ENCODE data around the gene INPP5A. TPM values are rescaled to one million over a fixed set of nuclear protein-coding genes. Genes with fewer than 3 reads are reported as not detected.

The INPP5A gene
- total and polyA plus RNA-seq, 2 of the 13 experiments (the other 11 are each of a cell fraction or from before 2014, with no cell fraction given): 17.5 to 37.9 TPM

DNA sequence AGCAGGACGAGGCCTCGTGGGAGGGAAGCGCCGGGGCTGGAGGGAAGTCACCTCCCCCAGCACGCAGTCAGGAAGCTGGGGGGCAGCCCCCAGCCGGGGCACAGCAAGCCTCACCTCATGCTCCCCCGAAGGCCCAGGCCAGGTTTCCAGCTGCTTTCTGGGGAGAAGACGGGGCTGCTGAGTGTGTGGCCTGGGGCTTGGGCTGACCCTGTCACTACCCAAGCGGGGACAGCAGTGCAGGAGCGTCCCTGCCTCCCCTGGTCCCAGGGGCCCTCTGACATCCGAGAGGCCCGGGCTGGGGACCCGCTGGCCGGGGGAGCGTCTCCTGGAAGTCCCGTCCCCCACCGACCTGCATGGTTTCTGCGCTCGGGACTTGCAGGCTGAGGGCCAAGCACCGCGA lies 268.0 kb downstream of the INPP5A start (continued):
- TF ChIP-seq, protein P1, sequence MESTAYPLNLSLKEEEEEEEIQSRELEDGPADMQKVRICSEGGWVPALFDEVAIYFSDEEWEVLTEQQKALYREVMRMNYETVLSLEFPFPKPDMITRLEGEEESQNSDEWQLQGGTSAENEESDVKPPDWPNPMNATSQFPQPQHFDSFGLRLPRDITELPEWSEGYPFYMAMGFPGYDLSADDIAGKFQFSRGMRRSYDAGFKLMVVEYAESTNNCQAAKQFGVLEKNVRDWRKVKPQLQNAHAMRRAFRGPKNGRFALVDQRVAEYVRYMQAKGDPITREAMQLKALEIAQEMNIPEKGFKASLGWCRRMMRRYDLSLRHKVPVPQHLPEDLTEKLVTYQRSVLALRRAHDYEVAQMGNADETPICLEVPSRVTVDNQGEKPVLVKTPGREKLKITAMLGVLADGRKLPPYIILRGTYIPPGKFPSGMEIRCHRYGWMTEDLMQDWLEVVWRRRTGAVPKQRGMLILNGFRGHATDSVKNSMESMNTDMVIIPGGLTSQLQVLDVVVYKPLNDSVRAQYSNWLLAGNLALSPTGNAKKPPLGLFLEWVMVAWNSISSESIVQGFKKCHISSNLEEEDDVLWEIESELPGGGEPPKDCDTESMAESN (CRISPR knock-in tag; conservative IDR thresholded peaks at IDR 0.05): no peak
- TF ChIP-seq TP53 (CRISPR knock-in tag; conservative IDR thresholded peaks at IDR 0.05): no peak

DNA sequence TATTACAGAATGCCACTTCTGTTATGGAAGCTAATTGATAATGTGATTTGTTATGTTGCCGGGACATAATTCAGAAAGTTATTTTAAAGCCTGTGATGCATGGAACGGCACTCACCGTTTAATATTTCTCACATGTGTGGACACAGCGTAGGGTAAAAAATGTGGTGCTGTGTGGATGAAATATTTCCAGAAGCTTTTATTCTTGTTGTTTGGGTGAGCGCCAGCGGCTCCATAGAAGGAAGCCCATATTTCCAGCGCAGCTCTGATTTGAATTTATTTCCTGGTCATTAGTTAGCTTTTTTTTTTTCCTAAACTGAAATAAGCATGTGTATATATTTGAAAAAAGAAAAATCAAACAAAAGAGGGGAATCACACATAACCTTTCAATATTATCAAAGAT lies 268.5 kb downstream of the INPP5A start:
- H3K4me2 ChIP-seq (ENCODE audit: low read depth, low read length): no peak overlapping the region
- no peaks in the 10 kb centered on the region for H3K4me1 ChIP-seq (ENCODE audit: insufficient read depth, low read length)
- no peaks in the 10 kb centered on the region for H4K20me1 ChIP-seq (ENCODE audit: insufficient read depth, low read length)
- peaks cover 7 to 58% of the 10 kb centered on the region in 2 experiments; a peak in 4 of 5 replicates for H3K27me3 ChIP-seq (ENCODE audit: control insufficient read depth in 1 of 2, insufficient read depth in 2 of 2, low read length in 2 of 2)
- no peak overlapping the region for H2AFZ ChIP-seq (ENCODE audit: low read length)
- intact Hi-C loops (cut with micrococcal nuclease; ENCODE audit: unreplicated experiment): no loop called here
- no peak overlapping the region for H3K4me3 ChIP-seq (replicated peaks in 1 of 3; ENCODE audit: insufficient read depth in 1 of 3, low read depth in 2 of 3, low read length in 3 of 3)
- BruUV-seq (replicated peaks): no TSS peak
- no peak overlapping the region for H3K27ac ChIP-seq (ENCODE audit: extremely low read length, insufficient read depth, low read length)
- no peaks in the 10 kb centered on the region for H3K9me3 ChIP-seq (ENCODE audit: low read length)
- ATAC-seq: no peak
- FAIRE-seq: no peak
- 50% methylated on average over 7 of the region's 7 CpGs for WGBS (ENCODE audit: low lambda C conversion rate)
- TF ChIP-seq DR1 (CRISPR knock-in tag; IDR thresholded peaks at IDR 0.05) (no peak), DNMT3B (CRISPR knock-in tag; conservative IDR thresholded peaks at IDR 0.05) (no peak)
- TF ChIP-seq, protein P2, sequence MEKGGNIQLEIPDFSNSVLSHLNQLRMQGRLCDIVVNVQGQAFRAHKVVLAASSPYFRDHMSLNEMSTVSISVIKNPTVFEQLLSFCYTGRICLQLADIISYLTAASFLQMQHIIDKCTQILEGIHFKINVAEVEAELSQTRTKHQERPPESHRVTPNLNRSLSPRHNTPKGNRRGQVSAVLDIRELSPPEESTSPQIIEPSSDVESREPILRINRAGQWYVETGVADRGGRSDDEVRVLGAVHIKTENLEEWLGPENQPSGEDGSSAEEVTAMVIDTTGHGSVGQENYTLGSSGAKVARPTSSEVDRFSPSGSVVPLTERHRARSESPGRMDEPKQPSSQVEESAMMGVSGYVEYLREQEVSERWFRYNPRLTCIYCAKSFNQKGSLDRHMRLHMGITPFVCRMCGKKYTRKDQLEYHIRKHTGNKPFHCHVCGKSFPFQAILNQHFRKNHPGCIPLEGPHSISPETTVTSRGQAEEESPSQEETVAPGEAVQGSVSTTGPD (CRISPR knock-in tag; IDR thresholded peaks at IDR 0.05): no peak
- no peak overlapping the region for H3K9ac ChIP-seq (ENCODE audit: insufficient read depth, low read depth, low read length)
- ChIA-PET CTCF (ENCODE audit: low intra/inter-chr PET ratio, low total read pairs) (no interaction called here), POLR2A (no interaction called here)
- DNase-seq (ENCODE audit: low spot score): no peak
- in situ Hi-C loops (cut with HindIII; ENCODE audit: extremely low pct_ligation_motif_present, low pct_unique_long_range_greater_than_20kb): no loop called here
- no peaks in the 10 kb centered on the region for H3K79me2 ChIP-seq (ENCODE audit: insufficient read depth, low read length)
- no peaks in the 10 kb centered on the region for H3K36me3 ChIP-seq (replicated peaks in 1 of 2; ENCODE audit: control insufficient read depth in 1 of 2, insufficient read depth in 2 of 2, low read length in 2 of 2)

All from HepG2 (cell line).